ENCODE data around the gene PEA15.

PEA15 gene

GRCh38 chr1:160186246-160186645 lies 18.9 kb upstream of the PEA15 start:
- DNase-seq = no peak

- DNase-seq = no peak
These were observed 18.5 kb upstream of the PEA15 start for GRCh38 chr1:160186729-160187128.

GRCh38 chr1:160187407-160187806 lies 17.8 kb upstream of the PEA15 start:
- DNase-seq = no peak

DNA sequence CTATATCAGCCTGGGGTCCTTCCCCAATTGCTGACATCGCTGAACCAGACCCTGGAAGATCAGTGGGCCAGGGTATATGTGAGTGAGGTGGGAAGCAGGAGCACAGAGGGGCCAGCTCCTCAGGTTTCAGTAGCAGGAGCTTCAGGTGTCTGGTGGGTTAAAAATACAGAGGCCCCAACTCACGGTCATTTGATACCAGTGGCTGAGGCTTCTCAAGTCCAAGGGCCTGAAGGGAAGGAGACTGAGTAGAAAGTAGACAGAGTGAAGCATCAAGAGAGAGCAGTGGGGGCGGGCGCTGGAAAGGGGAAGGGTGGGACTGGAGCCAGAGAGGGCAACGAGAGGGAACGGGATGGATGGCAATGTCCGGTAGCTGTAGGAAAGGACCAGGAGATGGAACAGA lies 16.8 kb upstream of the PEA15 start:
- DNase-seq = no peak

- DNase-seq = no peak
These were observed 15.2 kb upstream of the PEA15 start, which contains the start of gene CASQ1 for GRCh38 chr1:160189649-160190625. Gene CASQ1, plus strand, starts transcription at chr1:160190575. Its CDS starts 177 bp downstream, at chr1:160190752.

GRCh38 chr1:160191756-160192155 lies 13.4 kb upstream of the PEA15 start:
- DNase-seq = no peak

DNA sequence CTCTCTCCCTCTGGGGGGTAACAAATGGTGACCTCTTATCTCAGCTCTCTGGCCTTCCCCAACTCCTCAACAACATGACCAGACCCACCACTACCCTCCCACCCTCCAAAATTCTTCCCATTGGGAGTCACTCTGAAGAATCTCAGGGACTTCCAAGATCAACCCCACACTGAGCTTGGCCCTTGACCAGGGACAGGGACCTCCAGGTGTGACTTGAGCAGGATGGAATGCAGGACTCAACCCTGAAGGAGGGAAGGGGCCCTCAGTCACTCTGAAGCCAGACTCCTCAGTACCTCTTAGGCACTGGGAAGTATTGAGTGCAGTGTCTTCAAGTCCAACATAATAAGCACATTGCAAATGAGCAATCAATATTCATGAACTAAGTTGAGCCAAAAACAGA lies 12.9 kb upstream of the PEA15 start:
- no peak for DNase-seq

DNA sequence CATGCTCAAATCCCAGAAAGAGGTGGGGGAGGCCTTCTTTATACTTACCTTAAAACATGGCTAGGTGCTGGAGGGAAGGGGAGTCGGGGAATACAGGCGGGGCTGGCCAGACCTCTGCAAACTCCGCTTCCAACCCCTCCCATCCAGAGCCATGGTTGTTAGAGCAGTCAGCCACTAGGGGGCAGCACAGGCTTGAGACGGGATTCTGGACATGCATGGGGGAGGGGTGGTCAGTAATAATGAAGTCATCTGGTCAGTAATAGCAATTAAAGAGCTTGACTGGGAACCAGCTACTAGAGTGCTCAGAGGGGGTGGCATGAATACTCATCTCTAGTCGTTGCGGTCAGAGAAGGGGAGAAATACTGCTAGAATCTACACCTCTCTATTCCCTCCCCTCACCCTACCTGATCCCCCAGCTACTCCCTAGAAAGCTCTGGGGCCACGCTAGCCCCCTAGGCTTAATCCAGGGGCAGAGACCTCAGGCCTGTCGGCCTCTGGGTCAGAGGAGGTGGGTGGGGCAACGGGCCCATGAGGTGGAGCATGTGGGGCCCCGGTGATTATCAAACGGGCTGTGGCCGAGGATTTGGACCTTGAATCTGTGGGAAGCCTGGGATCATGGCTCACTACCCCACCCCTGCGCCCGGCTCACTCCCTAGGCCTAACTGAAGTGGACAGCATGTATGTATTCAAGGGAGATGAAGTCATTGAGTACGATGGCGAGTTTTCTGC lies 11.9 kb upstream of the PEA15 start:
- peak; percentile 80 for DNase-seq

- DNase-seq = no peak
These were observed 11.1 kb upstream of the PEA15 start for GRCh38 chr1:160193832-160194736.

DNA sequence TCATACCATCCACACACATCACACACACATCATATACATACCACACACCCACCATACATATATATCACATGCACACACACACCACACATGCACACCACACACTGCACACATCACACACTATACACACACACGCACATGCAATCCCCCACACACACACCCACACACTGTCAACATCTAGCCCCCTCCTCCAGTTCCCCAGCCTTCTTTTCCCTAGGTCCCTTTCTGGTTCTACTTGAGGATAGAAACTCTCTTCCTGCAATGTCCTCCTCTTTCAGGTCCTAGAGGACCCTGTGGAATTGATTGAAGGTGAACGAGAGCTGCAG lies 10.5 kb upstream of the PEA15 start:
- no peak for DNase-seq

- no peak for DNase-seq
These were observed 9.0 kb upstream of the PEA15 start for GRCh38 chr1:160196143-160196542.

DNA sequence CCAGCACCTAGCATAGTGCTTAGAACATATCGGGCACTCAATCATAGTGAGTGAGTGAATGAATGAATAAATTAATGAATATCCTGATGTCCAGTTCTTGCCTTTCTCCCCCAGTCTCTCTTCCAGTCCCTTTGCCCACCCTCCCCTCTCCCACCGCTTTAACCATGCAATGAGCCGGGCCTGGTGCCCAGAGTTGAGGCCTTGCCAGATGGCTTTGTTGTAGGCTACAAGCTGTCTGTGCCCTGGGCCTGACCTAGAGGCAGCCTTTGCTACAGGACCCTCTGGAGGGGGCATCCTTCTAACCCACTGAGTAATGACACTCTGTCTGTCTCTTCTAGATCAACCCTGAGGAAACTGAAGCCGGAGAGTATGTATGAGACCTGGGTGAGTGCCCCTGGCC lies 8.0 kb upstream of the PEA15 start:
- DNase-seq = no peak

- DNase-seq = no peak
These were observed 4.4 kb upstream of the PEA15 start for GRCh38 chr1:160200786-160201185.

- no peak for DNase-seq
These were observed 500 bp upstream of the PEA15 start for GRCh38 chr1:160204526-160205241.

DNA sequence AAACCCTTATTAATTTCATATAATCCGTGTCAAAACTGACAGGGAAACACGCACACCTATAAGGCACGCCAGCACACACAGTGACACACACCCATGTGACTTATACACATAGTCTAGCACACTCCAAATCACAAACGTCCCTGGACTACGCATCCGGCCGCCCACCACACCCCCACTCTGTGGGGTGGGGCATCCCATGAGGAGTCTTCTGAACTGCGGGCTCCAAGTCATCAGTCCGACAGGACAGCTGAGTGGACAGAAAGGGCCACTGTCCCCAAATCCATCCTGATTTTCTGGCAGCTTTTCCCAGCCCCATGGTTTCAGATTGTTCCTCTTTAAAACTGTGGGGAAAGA lies 829 bp downstream of the PEA15 start:
- no peak for DNase-seq

DNA sequence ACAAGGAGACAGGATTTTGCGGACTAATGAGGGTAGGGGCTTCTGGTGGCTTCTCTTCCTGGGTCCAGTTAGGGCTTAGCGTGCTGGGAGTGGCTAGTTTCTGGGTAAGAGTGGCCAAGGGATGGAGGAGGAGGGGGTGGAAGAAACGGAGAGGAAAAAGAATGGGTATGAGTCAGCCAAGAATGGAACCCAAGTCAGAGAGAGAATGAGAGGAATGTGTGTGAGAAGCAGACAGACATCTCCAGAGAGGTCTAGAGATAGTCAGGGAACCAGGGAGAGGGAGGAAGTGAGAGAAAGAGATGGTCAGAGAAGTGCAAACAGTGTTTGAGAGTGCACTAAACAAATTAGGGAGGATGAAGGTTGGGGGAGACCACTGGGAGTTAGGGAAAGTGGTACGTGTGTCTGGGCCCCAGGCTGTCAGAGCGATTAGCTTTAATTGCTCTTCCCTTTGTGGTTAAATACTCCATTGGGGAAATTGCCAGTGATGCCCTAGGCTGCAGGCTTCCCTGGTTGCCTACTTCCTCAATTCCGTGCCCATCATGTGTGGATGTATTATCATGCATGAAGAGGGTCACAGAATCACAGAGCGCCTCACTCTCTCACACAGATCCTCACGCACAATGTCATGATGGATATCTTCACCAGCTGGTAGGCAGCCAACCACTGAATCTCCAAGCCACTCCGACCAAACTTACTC lies 1.4 kb downstream of the PEA15 start:
- DNase-seq = no peak

GRCh38 chr1:160207118-160207650 lies 2.0 kb downstream of the PEA15 start:
- no peak for DNase-seq

DNA sequence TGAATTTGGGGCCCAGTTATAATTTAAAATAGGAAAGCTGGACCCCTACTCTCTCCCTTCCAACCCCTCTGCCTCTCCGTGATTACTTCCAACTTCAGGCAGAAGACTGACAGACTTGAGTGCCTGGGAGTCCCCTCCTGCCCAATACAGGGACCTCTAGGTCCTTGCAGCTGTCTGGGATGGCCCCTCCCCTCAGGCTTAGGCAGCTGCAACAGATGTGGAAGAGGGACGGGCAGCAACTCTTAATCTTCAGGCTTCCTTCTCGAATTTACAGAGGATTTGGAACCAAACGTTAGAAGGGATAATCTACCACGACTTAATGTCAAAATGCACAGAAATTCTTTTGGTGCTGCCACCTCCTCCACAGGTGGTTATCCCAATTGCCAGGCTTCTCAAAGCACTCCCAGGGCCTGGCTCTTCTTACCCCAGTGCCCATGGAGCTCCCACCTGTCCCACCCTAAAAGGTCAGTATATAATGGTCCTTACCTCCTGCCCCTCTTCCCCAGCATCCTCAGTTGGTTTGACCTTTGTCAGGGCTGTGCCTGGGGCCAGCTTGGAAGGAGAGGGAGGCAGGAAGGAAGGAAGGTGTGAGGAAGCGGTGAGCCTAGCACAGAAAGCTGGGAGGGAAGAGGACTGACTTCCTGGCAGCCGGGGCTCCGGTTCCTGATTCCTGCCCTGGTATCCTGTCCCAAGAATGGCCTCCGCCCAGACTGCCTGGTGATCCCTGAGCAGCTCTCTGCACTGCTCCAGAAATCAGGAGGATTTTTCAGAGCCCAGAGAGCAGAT lies 2.8 kb downstream of the PEA15 start:
- DNase-seq = no peak

DNA sequence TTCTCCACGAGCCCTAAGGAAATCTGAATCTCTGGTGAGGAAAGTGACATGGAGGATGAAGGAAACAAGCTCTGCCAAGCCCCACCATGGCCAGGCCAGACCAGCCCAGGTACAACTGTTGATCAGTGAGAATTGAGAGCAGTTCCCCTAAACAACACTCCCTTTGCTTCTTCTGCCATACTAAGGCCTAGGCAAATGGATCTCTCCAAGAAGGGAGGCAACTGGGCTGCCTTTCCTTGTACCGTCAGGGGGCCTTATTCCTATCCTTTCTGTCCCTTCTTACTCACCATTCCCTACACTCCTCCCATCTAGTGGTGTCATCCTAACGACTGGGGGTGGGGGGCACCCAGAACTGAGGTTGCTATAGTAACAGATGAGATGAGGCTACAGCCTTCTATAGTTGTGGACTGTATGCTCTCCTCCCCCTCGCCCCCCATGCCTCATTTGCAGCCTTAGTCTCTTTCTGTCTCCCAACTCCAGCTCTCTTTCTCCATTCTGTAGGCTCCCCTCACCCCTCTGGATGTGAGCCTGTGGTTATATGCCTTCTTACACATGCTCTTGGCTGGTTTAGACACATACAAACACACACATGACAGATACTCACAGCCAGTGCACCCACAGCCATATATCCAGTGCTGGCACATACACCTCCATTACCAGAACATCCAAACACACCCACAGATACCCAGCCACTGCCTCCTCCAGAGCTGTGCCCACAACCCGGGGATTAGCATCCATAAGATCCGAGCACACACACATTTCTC lies 3.6 kb downstream of the PEA15 start:
- DNase-seq = no peak

Data from NCI-H774 (cell line).